Stomach (tissue), 9 donors: Measurements from ENCODE around the gene RBP7. TPM values are rescaled to one million over a fixed set of nuclear protein-coding genes. Genes with fewer than 3 reads are reported as not detected.

Source experiments
- DNase-seq, 2 donors: peaks; one replicate each; pipeline versions ENCODE4 v3.0.0 to v3.0.0-alpha.2; 2013 to 2019
- H3K27ac ChIP-seq, 5 donors: fragments of 200-600 bp in 4 of 5; sonication (generic) in 4 of 5; one replicate each; pipeline ENCODE4 v1.5.1; 2013 to 2019; ENCODE audit warnings: mild to moderate bottlenecking in 1 of 5, moderate library complexity in 1 of 5
- H3K27me3 ChIP-seq, 3 donors: fragments of 200-600 bp; sonication (generic); one replicate each; pipeline ENCODE4 v1.5.1; 2017 to 2019; ENCODE audit warnings: mixed run types in 1 of 3
- H3K36me3 ChIP-seq, 4 donors: fragments of 200-600 bp; sonication (generic); 1 replicate in 3 of 4; 2 replicates in 1 of 4; pipeline ENCODE4 v1.5.1; 2016 to 2019
- H3K4me1 ChIP-seq, 4 donors: fragments of 200-600 bp; sonication (generic); one replicate each; pipeline ENCODE4 v1.5.1; 2016 to 2019
- H3K4me3 ChIP-seq, 4 donors: fragments of 200-600 bp; sonication (generic) in 3 of 4; one replicate each; pipeline ENCODE4 v1.5.1; 2016 to 2019; ENCODE audit warnings: mild to moderate bottlenecking in 1 of 4
- H3K9me3 ChIP-seq, 4 donors: fragments of 200-600 bp; sonication (generic); one replicate each; pipeline ENCODE4 v1.5.1; 2016 to 2019
- EP300 ChIP-seq: sonication (generic); formaldehyde crosslinking; IDR thresholded peaks from one replicate; pipeline ENCODE4 v1.6.1; 2017; ENCODE audit warnings: antibody characterized with exemption
- POLR2A ChIP-seq, 4 donors: fragments of 450-650 bp; IDR thresholded peaks; one replicate each; pipeline ENCODE4 v1.6.1; 2016; ENCODE audit warnings: antibody characterized with exemption in 4 of 4, control low read depth in 2 of 4, mild to moderate bottlenecking in 1 of 4, moderate library complexity in 1 of 4
- POLR2AphosphoS5 ChIP-seq, 3 donors: sonication (generic); formaldehyde crosslinking; IDR thresholded peaks; one replicate each; pipeline ENCODE4 v1.6.1; 2016; ENCODE audit warnings: antibody characterized with exemption in 3 of 3
- WGBS, 5 donors: extraction: QIAGEN DNeasy Blood & Tissue Kit in 3 of 5; methylation state at CpG; one replicate each; pipeline versions ENCODE4 v1.1.5 to v1.1.7; 2013 to 2018; 5-methylcytosine and 5-hydroxymethylcytosine counted together
- intact Hi-C: fragments of 100-400 bp; cut with DNase I; formaldehyde crosslinking; loops from one replicate; pipeline ENCODE4 v1.15.1; 2023; ENCODE audit warnings: low total_unique reads
- polyA plus RNA-seq, 3 donors: library from polyadenylated mRNA; stranded (reverse); fragments of 200-250 nt; gene quantifications; one replicate each; pipeline ENCODE4 v1.2.3, GENCODE V29; 2013
- total RNA-seq, 5 donors: library from RNA; depleted of rRNA; stranded (reverse); fragments of >200 nt; gene quantifications; one replicate each; pipeline versions ENCODE4 v1.1.0 to v1.2.3, GENCODE V29; 2014 to 2016
- TF ChIP-seq, protein P1 (sequence below), 7 experiments: fragments of 450-650 bp in 4 of 7; fragments of 200-600 bp in 3 of 7; sonication (generic) in 3 of 7; IDR thresholded peaks; one replicate each; pipeline ENCODE4 v1.5.1; 2016 to 2019; ENCODE audit warnings: antibody characterized with exemption in 7 of 7, control low read depth in 2 of 7, mild to moderate bottlenecking in 1 of 7
- donor health status: healthy with polysubstance abuse.
- donor health status: Bipolar disorder and iron deficiency.
- donor health status: healthy.

Gene RBP7
- total and polyA plus RNA-seq, 8 donors = 3.5 to 24.8 (median 16.1) TPM; not detected in 3

DNA sequence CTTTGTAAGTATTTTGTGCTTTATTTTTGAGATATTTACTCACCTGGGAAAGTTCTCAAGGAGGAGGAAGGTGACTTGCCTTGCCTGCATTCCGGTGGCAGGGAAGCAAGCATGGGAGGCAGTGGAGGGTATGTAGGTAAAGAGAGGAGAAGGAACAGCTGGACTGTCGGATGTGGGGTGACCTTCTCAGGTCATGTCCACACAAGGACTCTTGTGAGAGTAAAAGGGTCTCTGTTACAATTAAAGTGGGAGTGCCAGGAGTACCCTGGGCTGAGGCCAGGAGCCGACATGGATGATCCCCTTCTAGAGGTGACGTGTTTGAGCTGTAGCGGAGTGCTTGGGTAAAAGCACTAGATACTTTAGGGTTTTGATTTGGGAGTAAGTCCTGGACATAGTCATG, 60.8 kb downstream of the RBP7 start:
- DNase-seq = peak in 1 of 2 donors; percentile 28
- peak overlapping the region in 2 of 5 donors; percentile 2 to 36 for H3K27ac ChIP-seq
- intact Hi-C loops = no loop called here
- H3K4me3 ChIP-seq = no peak overlapping the region
- H3K36me3 ChIP-seq = peaks cover 0 to 24% (median 18%) of the 10 kb centered on the region in 4 donors
- H3K4me1 ChIP-seq = peaks cover 16 to 49% (median 35%) of the 10 kb centered on the region in 4 donors
- 65 to 76% (median 73%) methylated on average over 5 of the region's 5 CpGs for WGBS, 5 donors
- no peaks in the 10 kb centered on the region for H3K27me3 ChIP-seq
- no peaks in the 10 kb centered on the region for H3K9me3 ChIP-seq
- TF ChIP-seq, protein P1, sequence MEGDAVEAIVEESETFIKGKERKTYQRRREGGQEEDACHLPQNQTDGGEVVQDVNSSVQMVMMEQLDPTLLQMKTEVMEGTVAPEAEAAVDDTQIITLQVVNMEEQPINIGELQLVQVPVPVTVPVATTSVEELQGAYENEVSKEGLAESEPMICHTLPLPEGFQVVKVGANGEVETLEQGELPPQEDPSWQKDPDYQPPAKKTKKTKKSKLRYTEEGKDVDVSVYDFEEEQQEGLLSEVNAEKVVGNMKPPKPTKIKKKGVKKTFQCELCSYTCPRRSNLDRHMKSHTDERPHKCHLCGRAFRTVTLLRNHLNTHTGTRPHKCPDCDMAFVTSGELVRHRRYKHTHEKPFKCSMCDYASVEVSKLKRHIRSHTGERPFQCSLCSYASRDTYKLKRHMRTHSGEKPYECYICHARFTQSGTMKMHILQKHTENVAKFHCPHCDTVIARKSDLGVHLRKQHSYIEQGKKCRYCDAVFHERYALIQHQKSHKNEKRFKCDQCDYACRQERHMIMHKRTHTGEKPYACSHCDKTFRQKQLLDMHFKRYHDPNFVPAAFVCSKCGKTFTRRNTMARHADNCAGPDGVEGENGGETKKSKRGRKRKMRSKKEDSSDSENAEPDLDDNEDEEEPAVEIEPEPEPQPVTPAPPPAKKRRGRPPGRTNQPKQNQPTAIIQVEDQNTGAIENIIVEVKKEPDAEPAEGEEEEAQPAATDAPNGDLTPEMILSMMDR (IDR thresholded peaks at IDR 0.05) = no peak
- TF ChIP-seq EP300 = no peak
- TF ChIP-seq POLR2A (IDR thresholded peaks at IDR 0.05) = no peak
- TF ChIP-seq POLR2AphosphoS5 (IDR thresholded peaks at IDR 0.05) = no peak

DNA sequence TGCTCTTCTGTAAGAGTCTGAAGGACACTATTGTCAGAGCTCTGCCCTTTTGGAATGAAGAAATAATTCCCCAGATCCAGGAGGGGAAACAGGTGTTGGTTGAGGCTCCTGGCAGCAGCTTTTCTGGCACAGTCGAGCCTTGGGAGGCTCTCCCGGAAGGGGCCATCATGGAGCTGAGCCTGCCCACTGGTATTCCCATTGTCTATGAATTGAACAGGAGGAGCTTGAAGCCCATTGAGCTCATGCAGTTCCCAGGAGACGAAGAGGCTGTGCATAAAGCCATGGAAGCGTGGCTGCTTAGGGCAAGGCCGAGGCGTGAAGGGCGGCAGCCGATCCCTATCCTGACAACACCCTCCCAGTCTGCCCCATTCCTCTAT, 62.3 kb downstream of the RBP7 start:
- Histone ChIP-seq H3K27me3 (no peaks in the 10 kb centered on the region), H3K9me3 (no peaks in the 10 kb centered on the region), H3K36me3 (peaks cover 0 to 24% (median 13%) of the 10 kb centered on the region in 4 donors), H3K4me3 (no peak overlapping the region), H3K27ac (no peak overlapping the region), H3K4me1 (peaks cover 16 to 53% (median 37%) of the 10 kb centered on the region in 4 donors)
- DNase-seq = no peak
- intact Hi-C loops = no loop called here
- WGBS, 5 donors = 83 to 96% (median 91%) methylated on average over 8 of the region's 8 CpGs
- TF ChIP-seq, protein P1 (IDR thresholded peaks at IDR 0.05) = no peak
- TF ChIP-seq POLR2A (IDR thresholded peaks at IDR 0.05) = no peak
- TF ChIP-seq EP300 = no peak
- TF ChIP-seq POLR2AphosphoS5 (IDR thresholded peaks at IDR 0.05) = no peak

DNA sequence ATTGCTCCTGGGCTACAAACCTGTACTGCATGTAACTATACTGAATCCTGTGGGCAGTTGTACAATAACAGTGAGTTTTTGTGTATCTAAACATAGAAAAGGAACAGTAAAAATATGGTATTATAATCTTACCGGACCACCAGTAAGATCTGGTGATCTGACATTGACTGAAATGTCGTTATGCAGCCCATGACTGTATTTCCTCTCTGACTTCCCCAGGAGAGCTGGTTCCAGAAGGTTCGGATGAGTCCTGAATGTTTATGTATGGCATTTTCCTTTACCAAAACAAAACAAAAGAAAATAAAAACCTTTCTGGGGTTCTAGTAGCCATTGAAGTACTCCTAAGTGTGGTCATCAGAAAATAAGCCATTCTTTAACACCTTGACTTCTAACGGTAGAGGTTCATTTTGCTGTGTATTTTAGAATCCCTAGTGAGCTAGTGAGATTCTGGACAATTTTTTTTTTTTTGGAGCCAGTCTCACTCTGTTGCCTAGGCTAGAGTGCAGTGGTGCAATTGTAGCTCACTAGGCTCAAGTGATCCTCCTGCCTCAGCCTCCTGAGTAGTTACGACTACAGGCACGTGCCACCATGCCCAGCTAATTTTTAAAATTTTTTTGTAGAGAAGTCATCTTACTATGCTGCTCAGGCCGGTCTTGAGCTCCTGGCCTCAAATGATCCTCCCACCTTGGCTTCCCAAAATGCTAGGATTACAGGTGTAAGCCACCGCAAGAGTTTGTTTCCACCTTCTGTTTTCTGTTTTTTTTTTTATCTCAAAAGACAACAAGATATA, 63.5 kb downstream of the RBP7 start:
- peaks cover 0 to 24% (median 13%) of the 10 kb centered on the region in 4 donors for H3K36me3 ChIP-seq
- no peak overlapping the region for H3K27ac ChIP-seq
- no peak overlapping the region for H3K4me3 ChIP-seq
- no peak for TF ChIP-seq POLR2A (IDR thresholded peaks at IDR 0.05)
- no peak for TF ChIP-seq EP300
- TF ChIP-seq, protein P1 (IDR thresholded peaks at IDR 0.05) = no peak
- TF ChIP-seq POLR2AphosphoS5 (IDR thresholded peaks at IDR 0.05) = no peak
- no peaks in the 10 kb centered on the region for H3K27me3 ChIP-seq
- DNase-seq = no peak
- H3K4me1 ChIP-seq = peaks cover 16 to 58% (median 39%) of the 10 kb centered on the region in 4 donors
- 87 to 95% (median 88%) methylated on average over 8 of the region's 8 CpGs for WGBS, 5 donors
- H3K9me3 ChIP-seq = no peaks in the 10 kb centered on the region
- intact Hi-C loops = no loop called here

DNA sequence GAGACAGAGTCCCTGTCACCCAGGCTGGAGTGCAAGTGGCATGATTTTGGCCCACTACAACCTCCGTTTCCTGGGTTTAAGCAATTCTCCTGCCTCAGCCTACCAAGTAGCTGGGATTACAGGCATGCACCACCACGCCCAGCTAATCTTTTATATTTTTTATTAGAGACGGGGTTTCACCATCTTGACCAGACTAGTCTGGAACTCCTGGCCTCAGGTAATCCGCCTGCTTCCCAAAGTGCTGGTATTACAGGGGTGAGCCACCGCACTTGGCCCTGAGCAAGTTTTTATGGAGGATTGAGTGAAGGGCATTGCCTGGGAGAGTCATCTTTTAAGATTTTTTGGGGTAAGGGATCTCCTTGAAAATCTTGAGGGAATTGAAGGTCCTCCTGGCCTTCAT, 64.2 kb downstream of the RBP7 start:
- Histone ChIP-seq H3K27me3 (no peaks in the 10 kb centered on the region), H3K4me3 (no peak overlapping the region), H3K9me3 (no peaks in the 10 kb centered on the region), H3K4me1 (peaks cover 13 to 58% (median 37%) of the 10 kb centered on the region in 4 donors), H3K27ac (no peak overlapping the region), H3K36me3 (peaks cover 0 to 24% (median 13%) of the 10 kb centered on the region in 4 donors)
- no peak for DNase-seq
- 86 to 93% (median 90%) methylated on average over 5 of the region's 5 CpGs for WGBS, 5 donors
- intact Hi-C loops = no loop called here
- TF ChIP-seq POLR2A (IDR thresholded peaks at IDR 0.05) = no peak
- TF ChIP-seq POLR2AphosphoS5 (IDR thresholded peaks at IDR 0.05) = no peak
- TF ChIP-seq EP300 = no peak
- TF ChIP-seq, protein P1 (IDR thresholded peaks at IDR 0.05) = no peak
